Measurements from ENCODE around the gene MMP25.
A peak's percentile ranks its signal among the peaks of the same experiment; 100 is the strongest.

The MMP25 gene

GRCh38 chr16:3045758-3046640 is at the start of gene MMP25:
Gene MMP25 (plus strand): TSS chr16:3046561. CDS start chr16:3046918, 357 bp downstream.
- no peak for DNase-seq

GRCh38 chr16:2999929-3000328 is 46.4 kb upstream of the MMP25 start:
- no peak for DNase-seq

DNA sequence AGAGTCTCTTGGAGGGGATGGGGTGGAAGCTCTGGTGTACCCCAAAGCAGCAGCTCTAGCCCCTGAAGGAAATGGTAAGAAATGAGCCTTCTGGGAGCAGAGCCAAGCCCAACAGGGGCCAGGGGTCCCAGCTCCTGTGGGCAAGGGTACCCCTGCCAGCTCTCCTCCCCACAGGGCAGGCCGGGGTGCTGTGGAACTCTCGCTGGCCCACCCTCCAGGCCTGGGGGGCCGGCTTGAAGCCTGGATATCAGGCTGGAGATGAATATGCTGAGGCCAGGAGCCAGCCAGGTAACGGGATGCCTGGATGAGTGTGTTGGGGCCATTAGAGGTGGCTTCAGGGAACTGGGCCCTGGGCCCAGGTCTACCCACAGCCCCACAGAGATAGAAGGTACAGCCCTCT is 45.8 kb upstream of the MMP25 start:
- DNase-seq: no peak

GRCh38 chr16:3001316-3001715 is 45.0 kb upstream of the MMP25 start:
- no peak for DNase-seq

DNA sequence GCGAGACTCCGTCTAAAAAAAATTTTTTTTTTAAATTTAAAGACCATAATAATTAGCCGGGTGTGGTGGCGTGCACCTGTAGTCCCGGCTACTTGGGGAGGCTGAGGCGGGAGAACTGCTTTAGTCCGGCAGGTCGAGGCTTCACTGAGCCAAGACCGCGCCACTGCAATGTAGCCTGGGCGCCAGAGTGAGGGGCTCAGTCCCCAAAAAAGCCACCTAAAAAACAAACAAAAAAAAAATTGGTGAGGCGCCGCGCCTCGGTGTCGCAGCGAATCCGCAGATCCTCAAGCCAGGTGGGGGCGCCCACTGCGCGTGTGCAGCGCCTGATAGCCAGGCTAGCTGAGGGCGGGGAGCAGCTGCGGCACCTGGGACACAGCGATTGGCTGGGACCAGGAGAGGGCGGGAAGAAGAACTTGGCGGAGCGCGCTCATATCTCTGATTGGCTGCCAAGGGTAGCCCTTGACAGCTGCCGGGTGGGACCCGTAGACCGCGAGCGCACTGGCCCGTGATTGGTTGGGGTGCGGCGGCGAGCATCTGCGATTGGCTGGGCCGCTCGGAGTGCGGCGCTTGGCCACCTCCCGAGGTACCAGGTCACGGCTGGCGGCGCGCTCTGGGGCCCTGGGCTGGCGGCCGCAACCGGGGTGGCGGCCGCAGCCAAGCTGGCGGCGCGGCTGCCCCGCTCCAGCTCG is 42.6 kb upstream of the MMP25 start:
- DNase-seq: peak; percentile 98

- DNase-seq: no peak
These were observed 42.0 kb upstream of the MMP25 start for GRCh38 chr16:3004319-3004718.

DNA sequence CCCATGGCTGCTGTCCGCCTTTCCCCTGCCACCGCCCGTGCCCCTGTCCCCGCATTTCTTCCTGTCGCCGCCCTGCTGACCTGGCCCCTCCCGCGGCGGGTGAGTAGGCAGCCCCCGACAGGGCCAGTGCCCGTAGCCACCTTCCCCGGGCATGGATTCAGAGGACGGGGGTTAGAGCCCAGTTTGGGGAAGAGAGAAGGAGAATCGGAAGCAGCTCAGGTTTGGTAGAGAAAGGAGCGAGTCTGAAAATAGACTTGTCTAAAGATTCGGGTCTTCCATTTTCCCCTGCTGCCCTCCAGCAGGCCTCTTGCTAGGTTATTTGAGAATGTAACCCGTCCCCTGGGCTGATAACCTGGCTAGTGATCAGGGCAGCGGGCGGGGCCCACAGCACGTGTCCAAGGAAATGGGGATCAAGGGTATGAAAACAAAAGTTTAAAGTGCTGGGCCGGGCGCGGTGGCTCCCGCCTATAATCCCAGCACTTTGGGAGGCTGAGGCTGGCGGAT is 41.5 kb upstream of the MMP25 start:
- DNase-seq: no peak

DNA sequence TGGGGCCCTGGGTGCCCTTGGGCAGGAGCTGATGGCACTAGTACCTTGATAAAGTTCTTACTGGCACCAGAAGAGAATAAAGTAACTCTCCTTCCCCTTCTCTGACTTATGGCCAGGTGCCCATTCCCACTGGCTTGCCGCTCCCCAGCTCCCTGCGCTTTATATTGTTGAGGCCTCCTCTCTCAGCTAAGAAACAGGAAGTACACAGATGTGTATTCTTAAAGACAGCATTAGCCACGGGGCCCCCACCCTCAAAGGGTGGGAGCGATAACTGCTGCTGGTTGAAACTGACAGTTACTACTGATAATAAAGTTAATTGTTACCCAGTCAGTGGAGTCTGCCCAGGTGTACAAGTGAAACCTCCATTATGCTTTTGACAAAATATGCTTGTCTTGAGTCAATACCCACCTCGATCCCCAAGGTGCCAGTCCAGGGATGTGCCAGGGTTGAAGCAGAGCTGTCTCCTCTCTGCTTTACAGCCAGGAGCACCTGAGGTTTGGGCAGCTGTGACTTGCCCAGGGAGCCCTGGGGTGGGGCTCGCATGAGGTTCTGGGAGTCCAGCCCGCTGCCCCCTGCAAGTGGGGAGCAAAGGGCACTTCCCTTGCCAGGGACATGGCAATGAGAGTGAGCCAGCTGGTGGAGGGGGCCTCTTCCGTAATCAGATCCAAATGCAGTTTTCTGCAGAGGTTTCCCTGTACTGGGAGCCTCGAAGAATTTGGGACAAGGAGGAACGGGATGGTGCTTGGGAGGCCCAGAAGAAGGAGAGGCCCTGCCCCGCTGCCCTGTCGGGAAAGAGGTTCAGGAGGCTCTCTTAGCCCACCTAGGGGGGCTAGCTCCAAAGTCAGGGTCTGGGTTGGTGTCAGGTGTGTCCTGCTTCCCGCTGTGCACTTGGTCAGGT is 39.1 kb upstream of the MMP25 start:
- no peak for DNase-seq

DNA sequence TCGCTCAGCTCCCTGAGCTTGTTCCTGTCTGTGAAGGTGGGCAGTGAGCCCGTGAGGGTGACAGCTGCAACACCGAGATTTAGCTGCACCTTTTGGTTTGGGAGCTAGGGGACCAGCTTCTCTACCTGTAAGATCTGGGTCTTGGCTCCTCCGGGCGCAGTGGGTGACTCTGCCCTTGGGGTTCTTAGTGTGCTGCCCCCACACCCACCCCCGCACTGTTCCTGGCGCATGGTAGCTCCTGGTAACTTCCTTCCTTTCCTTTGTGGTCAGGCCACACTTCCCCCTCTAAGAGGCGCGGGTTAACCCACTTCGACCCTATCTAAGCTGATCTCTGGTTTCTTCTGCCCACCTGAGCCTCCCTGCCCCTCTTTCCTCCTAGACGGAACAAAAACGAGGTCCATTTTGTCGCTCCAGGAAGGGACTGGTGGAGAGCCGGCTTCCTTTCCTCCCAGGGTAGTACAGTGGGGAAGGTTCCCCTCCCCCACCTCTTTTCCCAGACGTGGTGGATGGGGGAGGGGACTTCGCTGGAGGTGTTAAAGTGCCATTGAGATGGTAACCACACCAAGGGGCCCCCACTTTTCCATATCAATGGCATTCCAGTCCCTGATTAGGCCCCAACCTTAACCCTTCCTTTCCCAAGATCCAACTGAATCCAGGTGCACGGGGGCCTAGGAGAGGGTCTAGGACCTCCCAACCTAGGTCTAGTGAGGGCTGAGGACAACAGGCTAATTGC is 38.2 kb upstream of the MMP25 start:
- no peak for DNase-seq

DNA sequence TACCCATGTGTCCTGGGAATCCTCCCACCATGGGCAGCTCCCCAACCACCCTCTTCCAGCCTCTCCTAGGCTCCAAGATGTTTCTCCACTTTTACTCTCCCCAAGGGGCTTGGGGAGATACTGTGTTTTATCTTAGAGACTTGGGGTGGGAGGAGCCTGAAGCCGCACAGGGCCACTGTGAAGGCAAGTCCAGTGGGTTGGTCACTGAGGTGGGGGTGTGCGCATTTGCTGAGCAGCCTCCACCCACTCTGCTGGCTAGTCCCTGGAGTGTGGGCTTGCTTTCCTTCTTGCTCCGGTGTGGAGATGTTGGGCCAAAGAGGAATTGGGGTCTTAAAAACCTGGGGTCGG is 37.7 kb upstream of the MMP25 start:
- DNase-seq: no peak

GRCh38 chr16:3009568-3010390 is 36.6 kb upstream of the MMP25 start:
- no peak for DNase-seq

GRCh38 chr16:3010510-3010909 is 35.9 kb upstream of the MMP25 start:
- DNase-seq: no peak

GRCh38 chr16:3012246-3012645 is 34.1 kb upstream of the MMP25 start:
- DNase-seq: no peak

DNA sequence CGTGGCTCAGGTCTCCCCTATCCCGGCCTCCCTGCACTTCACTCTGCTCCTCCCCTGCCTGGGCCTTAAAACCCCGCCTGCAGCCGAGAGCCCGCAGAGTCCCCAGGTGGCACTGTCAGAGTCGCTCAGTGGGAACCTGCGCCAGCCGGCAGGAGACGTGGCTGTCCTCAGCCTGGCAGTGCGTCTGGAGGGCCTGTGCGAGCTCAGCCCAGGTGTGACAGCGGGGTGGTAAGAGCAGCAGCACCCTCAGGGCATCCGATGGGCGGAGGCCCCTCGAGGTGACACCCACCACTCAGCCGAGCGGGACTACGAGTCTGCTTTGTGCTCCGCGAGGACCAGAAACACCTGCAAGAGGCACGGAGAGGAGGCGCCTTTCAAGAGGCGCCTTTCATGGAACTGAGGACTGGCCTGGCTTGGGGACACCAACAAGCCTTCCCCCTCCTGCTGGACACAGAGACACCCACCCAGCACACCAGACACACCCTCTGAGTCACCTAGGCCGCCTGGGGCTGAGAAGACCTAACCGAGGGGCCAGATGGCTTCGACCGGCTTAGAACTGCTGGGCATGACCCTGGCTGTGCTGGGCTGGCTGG is 33.4 kb upstream of the MMP25 start, which contains the start of gene CLDN9:
CLDN9 (plus strand) TSS at position 96 of the 593 bp plus-strand sequence; CDS start at position 536, 440 bp downstream.
- no peak for DNase-seq

DNA sequence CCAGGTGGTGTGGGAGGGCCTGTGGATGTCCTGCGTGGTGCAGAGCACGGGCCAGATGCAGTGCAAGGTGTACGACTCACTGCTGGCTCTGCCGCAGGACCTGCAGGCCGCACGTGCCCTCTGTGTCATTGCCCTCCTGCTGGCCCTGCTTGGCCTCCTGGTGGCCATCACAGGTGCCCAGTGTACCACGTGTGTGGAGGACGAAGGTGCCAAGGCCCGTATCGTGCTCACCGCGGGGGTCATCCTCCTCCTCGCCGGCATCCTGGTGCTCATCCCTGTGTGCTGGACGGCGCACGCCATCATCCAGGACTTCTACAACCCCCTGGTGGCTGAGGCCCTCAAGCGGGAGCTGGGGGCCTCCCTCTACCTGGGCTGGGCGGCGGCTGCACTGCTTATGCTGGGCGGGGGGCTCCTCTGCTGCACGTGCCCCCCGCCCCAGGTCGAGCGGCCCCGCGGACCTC is 32.8 kb upstream of the MMP25 start:
- no peak for DNase-seq

DNA sequence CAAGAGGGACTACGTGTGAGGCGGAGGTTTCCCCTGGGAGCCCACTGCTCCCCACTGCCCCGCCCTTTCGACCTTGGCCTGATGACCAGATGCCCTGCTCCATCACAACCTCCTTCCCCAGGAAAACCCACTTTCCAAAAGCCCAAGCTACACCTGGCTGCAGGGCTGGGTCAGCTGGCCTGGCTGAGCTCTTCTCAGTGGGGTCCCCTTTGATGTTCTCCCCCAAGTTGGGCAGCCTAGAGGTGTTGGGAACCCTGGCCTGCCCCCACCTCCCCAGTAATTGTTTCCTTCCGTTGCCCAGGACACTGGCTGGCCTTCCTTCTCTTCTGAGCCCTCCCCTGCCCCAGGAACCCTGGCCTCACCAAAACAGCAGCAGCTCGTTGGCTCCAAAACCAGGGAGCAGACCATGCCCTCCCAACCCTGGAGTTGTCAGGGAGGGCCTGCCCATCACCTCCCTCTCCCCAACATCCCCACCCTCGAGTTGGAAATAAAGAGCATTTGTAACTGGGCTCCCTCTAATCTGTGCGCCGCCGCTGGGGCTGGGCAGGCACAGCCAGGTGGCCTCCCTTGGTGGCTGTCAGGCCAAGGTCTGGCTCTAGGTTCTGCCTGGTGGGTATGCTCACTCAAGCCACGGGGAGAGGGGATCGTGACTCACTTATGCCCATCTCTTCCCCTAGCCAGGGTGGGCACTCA is 32.2 kb upstream of the MMP25 start:
- no peak for DNase-seq

- no peak for DNase-seq
These were observed 31.4 kb upstream of the MMP25 start for GRCh38 chr16:3014971-3015370.

GRCh38 chr16:3015865-3016521 is 30.4 kb upstream of the MMP25 start:
- no peak for DNase-seq

DNA sequence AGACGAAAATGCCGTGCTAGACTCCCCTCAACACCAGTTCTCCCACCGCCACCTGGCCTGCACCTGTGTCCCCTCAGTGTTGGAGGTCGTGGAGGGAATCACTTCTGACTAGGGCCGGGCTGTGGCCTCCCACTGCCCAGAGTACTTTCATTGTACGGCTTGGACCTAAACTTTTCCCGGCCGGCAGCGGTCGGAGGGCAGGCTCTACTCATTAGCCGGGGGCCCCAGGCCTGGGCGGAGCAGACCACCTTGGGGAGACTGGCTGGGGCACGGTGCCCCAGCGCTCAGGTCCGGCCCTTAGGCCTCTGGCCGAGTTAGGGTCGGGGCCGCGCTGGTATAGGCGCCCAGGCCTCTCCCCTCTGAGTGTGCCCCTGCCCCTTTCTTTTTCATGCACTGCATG is 29.0 kb upstream of the MMP25 start:
- no peak for DNase-seq
